Measurements from ENCODE around the gene TUBGCP2.
"Not testable (repeated sequence)": the region's sequence is repeated elsewhere in the genome, so short reads cannot be mapped to it uniquely, and the experiment has no call there.

The TUBGCP2 gene

DNA sequence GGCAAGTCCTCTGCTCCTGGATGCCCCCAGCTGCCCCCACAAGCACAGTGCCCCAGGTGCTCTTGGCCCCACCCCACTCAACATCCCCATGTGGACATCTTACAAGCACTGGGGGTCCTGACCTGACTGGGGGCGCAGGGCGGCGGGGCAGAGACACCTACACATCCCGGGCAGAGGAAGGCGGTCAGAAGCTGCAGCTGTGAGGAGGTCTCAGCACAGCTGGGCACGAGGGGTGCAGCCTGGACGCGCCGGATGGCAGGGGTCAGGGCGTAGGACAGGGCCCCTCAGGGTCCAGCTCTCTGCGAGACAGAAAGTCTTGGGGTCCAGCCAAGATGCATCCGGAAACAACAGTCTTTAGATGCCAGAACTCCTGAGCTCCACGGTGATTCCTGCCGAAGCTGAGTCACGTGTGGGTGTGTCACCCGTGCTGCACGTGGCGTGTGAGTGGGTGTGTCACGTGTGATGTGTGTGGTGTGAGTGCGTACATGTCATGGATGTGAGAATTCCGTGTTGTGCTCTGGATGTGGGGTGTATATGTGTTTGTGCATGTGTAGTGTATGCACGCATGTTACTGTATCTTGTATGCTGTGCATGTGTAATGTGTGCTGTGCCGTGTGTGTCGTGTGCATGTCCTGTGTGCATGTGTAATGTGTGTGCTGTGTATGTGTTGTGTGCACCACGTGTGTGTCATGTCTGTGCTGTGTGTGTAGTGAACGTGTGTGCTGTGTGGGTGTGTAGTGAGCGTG is 65.9 kb downstream of the TUBGCP2 start:
- no peak for DNase-seq

DNA sequence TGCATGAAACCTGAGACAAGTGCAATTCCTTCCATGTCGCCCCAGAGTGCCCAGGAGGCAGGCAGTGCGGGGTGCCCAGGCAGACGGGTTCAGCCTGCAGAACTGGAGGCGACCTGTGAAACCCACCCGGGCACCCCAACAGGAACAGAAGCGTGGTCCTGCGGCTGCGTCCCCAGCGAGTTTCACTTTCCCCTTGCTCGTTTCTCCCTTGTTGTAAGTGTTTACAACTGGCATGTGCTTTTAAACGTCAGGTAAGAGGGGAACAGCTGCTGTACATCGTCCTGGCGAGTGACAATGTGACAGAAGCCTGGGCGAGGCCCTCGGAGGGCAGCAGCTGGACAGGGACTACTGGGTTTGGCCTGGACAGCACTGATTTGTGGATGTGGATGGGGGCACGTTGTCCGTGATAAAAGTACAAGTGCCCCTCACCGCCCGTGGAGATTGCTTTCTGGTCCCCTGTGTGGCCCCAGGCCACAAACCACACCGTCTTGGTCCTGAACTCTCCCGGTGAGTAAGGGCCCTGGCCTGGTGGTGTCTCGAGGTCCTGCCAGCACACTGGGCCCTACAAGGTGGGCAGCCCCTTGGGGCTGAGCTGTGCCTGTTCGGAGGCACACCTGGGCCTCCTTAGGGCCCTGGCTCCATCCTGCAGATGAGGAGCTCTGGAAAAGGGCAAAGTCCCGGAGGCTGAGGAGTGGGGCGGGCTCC is 67.0 kb downstream of the TUBGCP2 start:
- DNase-seq: no peak

DNA sequence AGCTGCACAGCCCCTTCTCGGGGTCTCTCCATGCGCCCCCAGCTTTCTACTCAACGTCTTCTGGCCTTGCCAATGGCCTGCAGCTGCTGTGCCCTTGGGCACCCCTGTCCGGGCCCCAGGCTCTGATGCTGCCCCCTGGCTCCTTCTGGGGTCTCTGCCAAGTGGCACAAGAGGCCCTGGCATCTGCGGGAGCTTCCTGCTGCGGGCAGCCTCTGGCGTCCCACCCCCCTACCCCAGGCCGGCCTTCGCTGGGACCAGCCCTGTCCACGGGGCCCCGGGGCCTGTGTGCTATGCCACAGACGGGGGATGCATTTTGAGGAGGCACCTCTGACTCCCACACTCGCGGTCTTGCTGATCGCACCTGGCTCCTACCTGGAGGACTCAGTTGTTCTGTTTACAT is 68.7 kb downstream of the TUBGCP2 start:
- no peak for DNase-seq

DNA sequence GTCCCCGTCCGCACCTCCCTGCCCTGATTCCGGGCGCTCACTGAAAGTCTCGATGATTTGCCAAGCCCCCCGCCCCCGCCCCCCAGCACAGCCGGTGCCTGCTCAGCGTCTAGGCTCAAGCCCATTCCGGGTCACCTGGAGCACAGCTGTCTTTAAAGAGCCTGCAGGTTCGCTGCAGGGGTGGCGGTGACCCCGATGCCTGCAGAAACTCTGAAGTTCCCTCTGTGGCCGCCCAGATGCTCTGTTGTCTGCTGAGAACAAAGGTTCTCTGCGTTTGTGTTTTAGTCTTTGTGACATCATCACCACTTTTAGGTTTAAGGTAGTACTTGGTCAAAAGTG is 70.2 kb downstream of the TUBGCP2 start:
- DNase-seq: no peak

DNA sequence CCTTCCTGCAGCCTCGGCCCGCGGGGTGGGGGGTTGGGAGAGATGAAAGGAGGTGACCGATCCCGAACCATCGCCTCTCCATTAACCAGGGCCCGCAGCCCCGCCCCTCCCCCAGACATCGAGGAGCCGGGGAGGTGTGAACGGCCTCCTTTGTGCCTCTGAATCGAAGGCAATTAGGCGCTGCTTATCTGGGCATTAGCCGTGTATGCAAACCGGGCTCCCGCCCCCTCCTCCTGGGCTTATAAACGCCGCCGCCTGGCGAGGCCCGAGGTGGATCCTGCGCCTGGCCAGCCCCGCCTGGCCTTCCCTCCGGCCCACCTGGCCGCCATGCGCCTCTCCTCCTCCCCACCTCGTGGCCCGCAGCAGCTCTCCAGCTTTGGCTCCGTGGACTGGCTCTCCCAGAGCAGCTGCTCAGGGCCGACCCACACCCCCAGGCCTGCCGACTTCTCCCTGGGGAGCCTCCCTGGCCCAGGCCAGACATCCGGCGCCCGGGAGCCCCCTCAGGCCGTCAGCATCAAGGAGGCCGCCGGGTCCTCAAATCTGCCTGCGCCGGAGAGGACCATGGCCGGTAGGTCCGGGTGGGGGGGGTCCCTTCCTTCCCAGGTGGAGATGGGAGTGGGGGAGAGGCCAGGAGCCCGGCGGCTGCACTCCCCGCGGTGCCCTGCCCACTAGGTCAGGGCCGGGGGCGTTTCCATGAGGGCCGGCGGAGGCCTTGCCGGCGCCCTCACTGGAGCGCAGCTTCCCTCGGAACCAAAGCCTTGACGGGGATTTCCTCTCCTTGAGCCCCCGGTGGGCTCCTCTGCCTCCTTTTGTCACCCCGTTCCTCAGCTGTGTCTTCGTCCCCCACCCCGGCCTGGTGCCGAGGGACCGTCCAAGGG is 70.8 kb downstream of the TUBGCP2 start, which contains the start of gene VENTX:
VENTX (plus strand) TSS at position 268 of the 878 bp plus-strand sequence; CDS start at position 328, 60 bp downstream.
- DNase-seq: no peak

DNA sequence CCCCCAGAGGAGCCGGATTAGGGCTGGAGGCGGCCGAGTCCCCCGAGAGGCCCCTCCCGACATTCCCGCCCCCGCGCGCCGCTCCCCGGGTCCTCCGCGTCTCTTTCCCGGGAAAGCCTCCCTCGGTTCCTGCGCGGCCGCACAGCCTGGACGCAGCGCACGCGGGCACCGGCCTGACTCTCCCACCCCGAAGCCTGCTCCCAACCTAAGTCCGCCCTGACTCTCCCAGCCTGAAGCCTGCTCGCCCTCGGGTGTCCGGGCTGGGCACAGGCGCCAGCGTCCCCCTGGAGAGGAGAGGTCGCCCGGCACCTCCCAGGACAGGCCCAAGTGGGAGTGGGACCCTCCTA is 71.5 kb downstream of the TUBGCP2 start:
- DNase-seq: no peak

DNA sequence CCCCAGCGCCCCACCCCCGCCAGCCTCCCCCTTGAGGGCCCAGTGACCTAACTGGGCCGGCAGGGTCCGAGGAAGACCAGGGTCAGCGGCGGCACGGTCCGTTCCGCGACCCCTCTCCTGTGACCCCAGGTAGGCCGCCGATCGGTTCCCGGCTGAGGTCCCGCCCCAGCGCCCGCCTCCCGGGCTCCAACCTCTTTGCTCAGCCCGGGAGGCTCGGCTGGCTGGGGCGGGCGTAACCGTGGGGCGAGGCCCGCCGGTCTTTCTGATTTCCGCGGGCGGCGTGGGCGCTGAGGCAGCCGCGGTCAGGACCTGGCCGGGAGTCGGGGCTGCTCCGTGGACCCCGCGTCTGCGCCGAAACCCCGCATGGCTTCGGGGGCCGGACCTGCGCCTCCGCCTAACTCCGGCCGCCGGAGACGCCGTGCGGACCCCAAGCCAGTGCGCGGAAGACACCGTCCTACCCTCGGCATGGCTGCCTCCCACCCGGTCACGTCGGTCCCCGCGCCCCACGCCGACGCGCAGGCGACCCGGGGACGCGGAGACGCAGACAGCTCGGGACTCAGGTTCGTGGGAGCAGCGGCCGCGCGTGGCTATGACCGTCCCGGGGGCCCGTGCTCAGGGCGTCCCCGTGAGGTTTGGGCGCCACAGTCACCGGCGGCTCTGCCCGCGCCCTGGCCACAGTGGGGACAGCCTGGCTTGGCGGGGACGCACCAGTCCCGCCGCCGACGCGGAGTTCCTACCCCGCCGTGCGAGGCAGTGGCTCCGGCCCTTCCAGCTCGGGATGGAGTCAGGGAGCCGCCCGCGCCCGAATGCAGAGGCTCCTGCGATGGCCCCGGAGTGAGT is 72.1 kb downstream of the TUBGCP2 start:
- no peak for DNase-seq

DNA sequence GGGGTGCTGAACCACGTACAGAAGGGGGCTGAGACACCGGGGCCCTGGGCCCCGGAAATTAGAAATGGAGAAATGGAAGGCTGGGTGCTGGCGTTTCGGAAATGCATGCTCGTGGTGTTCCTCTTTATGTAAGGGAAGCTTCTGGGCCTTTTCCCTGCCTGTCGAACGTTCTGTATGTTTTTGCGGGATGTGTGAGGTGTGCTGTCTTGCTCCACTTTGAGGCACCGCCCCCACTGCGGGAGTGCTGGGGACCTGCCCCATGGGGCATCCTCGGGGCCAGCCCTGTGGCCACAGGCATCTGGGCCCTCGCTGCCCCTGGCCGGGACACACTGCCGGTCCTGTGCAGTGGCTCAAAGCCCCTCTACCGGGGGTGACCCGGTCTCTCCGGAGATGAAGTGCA is 72.7 kb downstream of the TUBGCP2 start:
- no peak for DNase-seq

DNA sequence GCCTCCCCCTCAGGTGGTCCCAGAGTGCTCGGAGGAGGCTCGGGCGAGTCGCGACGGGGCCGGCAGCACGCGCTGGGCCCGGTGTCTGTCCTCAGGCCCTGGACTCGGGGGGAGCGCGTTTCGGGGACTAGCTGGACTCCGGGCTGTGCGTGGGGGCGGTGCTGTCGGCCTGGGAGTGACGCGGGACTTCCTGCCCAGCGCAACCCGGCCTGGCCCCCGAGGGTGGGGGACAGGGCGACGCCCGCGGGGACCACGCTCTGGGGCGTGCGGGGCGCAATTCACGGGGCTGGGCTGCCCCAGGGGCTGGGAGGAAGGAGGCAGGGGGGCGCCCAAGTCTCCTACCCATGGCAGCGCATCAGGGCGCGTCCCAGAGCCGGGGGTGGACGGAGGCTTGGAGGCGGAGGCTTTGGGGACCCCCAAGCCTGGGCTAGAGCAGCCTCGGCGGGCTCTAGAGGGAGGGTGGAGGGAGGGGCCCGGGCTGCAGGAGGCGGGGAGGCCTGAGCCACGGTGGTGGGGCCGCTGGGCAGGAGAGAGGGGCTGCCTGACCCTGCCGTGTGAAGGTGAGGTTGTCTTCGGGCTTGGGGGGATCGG is 73.3 kb downstream of the TUBGCP2 start:
- DNase-seq: no peak

DNA sequence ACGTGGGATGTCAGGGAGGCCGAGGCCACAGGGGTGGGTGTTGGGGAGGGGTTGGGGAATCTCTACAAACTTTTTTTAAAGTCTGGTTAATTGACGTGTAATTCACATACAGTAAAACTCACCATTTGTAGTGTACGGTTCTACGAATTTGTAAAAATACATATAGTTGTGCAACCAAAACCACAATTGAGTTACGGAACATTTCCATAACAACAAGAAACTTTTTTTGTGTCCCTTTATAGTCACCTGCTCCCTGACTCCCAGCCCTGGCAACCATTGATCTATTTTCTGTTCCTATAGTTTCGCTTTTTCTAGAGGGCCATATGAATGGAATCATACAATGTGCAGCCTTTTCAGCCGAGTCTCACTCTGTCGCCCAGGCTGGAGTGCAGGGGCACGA is 73.9 kb downstream of the TUBGCP2 start:
- not testable (repeated sequence) for DNase-seq

DNA sequence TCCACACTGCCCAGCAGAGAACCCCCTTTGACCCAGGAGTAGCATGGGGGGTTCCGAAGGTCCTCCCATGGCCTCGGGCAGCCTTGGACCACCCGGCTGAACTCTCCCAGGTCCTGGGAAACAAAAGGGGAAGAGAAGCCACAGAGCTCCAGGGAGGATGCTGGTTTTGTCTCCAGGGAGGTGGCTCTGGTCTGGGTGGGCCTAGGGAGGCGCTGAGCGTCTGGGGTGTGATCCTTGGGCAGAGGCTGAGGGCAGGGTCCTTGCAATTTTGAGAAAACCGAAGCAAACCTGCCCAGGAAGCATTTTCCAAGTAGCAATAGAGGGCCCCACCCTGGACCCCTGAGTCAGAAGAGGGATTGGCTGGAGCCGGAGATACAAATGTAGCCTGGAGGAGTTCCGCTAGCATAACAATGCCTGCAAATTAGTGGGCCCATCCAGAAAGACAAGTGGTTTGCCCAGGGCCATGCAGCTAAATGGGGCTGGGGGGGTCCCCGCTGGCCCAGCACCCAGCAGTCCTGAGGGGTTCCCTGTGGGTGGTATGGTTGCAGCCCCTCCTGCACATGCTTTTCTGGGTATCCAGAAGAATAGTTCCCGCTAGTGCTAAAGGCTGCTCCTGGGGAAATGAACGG is 76.6 kb downstream of the TUBGCP2 start:
- no peak for DNase-seq

DNA sequence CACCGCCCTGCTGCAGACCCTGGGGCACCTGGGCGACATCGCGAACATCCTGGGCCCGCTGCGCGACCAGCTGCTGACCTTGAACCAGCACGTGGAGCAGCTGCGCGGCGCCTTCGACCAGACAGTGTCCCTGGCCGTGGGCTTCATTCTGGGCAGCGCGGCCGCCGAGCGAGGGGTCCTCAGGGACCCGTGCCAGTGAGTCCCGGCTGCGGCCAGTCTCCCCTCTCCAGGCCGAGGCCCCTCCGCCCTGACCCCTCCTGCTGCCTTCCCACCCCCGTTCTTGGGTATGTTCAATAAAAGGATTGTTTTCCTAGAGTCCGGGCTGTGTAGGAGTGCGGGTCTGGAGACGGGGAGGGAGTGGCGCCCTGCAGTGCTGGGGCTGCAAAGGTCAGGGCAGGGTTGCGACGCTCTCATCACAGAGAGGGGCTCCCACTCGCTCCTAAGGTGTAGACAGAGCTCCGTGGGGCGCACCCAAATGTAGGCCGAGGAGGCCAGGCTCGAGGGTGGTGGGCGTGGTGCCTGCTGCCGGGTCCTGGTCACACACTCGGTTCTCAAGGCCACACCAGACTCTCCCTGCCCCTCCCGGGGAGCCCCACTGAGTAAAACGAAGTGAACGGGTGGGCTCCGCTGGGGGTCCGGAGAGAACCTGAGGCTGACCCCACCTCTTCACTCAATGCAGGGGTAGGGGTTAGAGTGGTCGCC is 77.3 kb downstream of the TUBGCP2 start:
- DNase-seq: no peak

DNA sequence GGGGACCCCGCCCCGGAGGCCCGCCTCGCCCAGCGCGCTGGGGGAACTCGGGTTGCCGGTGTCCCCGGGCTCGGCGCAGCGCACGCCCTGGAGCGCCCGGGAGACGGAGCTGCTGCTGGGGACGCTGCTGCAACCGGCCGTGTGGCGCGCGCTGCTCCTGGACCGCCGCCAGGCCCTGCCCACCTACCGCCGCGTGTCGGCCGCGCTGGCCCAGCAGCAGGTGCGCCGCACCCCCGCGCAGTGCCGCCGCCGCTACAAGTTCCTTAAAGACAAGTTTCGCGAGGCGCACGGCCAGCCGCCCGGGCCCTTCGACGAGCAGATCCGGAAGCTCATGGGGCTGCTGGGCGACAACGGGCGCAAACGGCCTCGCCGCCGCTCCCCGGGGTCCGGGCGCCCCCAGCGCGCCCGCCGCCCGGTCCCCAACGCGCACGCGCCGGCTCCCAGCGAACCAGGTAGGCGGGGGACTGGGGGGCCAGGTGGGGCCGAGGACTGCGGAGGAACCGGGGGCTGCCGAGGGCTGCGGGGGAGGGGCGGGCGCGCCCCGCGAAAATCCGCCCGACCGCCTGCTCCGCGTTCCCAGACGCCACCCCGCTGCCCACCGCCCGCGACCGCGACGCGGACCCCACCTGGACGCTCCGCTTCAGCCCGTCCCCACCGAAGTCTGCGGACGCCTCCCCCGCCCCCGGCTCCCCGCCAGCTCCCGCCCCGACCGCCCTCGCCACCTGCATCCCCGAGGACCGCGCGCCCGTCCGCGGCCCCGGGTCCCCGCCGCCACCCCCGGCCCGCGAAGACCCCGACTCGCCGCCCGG is 78.1 kb downstream of the TUBGCP2 start:
- no peak for DNase-seq

DNA sequence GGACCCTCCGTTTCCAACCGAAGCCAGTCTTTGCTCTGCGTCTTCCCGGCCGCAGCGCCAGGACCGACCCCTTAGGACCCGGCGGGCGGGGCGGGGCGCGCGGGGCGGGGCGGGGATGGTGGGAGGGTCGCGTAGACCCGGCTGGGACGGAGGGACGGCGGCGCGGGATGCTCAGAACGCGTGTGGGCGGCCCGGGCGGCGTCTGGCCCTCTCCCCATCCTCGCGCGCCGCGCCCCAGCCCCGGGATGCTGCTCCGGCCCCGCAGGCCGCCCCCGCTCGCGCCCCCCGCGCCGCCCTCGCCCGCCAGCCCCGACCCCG is 78.7 kb downstream of the TUBGCP2 start, which contains the start of gene UTF1:
UTF1 (plus strand) TSS at position 174 of the 318 bp plus-strand sequence; CDS start at position 246, 72 bp downstream.
- DNase-seq: no peak

DNA sequence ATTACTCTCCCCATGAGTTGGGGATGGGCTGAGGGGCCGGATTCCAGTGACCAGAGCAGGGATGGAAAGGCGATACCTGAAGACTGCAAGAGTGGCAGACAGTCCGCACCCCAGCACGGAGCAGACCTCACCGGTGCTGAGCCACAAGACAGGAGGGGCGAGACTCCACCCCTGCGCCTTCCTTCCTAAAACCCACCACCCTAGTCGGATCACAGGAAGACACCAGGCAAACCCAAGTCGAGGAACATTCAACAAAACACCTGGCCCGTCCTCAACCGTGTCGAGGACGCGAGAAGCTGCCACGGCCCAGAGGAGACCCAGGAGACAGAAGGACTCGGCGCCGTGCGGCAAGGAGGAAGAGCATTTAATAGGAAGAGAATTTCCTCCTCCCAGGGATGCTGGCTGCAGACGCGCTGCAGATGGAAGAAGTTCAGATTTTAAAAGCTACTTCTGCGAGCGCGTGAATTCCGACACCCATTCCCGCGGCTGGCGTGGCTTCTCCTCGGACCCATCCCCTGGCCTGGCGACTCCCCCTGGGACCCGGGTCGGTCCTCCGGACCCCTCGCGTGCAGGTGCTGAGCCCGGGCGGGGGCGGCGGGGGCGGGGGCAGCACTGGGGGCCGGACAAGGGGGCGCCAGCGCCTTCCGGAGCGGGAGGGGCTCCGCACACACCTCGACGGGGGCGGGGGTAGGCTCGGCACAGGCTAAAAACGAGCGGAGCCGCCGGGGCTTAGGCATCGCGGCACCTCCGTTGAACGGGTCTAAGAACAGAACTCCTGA is 79.2 kb downstream of the TUBGCP2 start:
- DNase-seq: no peak

All from NCI-H446 treated with DMSO at 0.1 percent for 48 hours (cell line).